Prostate gland (tissue), 2 donors: Measurements from ENCODE around the gene CCDC181. TPM values are rescaled to one million over a fixed set of nuclear protein-coding genes. Genes with fewer than 3 reads are reported as not detected.

Source experiments
- DNase-seq: peaks from one replicate; pipeline ENCODE4 v3.0.0-alpha.2; 2019; ENCODE audit warnings: low spot score
- H3K27ac ChIP-seq, 2 donors: fragments of 200-600 bp; sonication (generic); 2 replicates each; pipeline ENCODE4 v1.5.1; 2017 to 2019
- H3K27me3 ChIP-seq: fragments of 200-600 bp; sonication (generic); replicated peaks from 2 replicates; pipeline ENCODE4 v1.5.1; 2019; ENCODE audit not compliant: insufficient read depth
- H3K36me3 ChIP-seq, 2 donors: fragments of 200-600 bp; sonication (generic); 1 replicate in 1 of 2; 2 replicates in 1 of 2; pipeline versions ENCODE4 v1.5.1 to v1.8.1; 2017 to 2019
- H3K4me1 ChIP-seq: fragments of 200-600 bp; sonication (generic); replicated peaks from 2 replicates; pipeline ENCODE4 v1.5.1; 2019
- H3K4me3 ChIP-seq, 2 donors: fragments of 200-600 bp; sonication (generic); 2 replicates each; pipeline ENCODE4 v1.5.1; 2017 to 2019
- H3K9me3 ChIP-seq: fragments of 200-600 bp; sonication (generic); 2 replicates; pipeline ENCODE4 v1.5.1; 2017
- POLR2A ChIP-seq: fragments of 450-650 bp; IDR thresholded peaks from one replicate; pipeline ENCODE4 v1.6.1; 2016; ENCODE audit warnings: antibody characterized with exemption, mild to moderate bottlenecking
- POLR2AphosphoS5 ChIP-seq: sonication (generic); formaldehyde crosslinking; IDR thresholded peaks from one replicate; pipeline ENCODE4 v1.6.1; 2017; ENCODE audit warnings: antibody characterized with exemption
- WGBS: methylation state at CpG from one replicate; pipeline ENCODE4 v1.1.5; 2018; 5-methylcytosine and 5-hydroxymethylcytosine counted together
- intact Hi-C: fragments of 100-400 bp; cut with DNase I; formaldehyde crosslinking; loops from one replicate; pipeline ENCODE4 v1.14.2; 2022
- total RNA-seq, 2 donors: library from RNA; depleted of rRNA; stranded (reverse); fragments of >200 nt; gene quantifications; one replicate each; pipeline ENCODE4 v1.1.0, GENCODE V29; 2016
- TF ChIP-seq, protein P1 (sequence below), 4 experiments: fragments of 200-600 bp in 2 of 4; fragments of 450-650 bp in 2 of 4; sonication (generic) in 2 of 4; IDR thresholded peaks; 1 replicate in 3 of 4; 2 replicates in 1 of 4; pipeline ENCODE4 v1.5.1; 2016 to 2019; ENCODE audit warnings: antibody characterized with exemption in 4 of 4, mild to moderate bottlenecking in 2 of 4, moderate library complexity in 2 of 4

CCDC181 gene
- total RNA-seq, 2 donors from 2014 or later, result 0.32 to 5.6 TPM

DNA sequence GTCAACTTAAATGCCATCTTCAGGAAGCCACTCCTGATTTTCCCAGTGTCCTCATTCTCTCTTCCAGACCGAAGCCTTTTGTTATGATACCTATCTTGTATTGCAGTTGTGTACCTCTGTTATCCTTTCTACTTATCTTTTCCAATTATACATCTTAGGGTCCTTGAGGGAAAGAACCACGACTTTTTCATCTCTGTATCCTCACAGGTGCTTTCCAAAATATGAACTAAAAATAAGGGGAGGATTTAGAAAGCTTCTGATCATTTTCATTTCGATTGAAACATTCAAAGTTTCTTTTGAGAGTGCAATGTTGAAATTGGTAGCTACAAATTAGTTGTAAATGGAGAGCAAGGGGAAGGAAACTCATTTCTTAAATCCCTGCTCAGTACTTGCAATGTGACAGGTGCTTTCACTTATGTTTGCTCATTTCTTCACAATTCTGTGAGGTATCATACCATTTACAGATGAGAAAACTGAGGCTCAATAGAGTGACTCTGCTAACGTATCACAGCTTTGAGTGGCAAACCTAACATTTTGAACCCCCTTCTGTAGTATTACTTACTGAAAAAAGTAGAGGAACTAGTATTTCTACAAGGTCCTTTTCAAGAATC, 34.2 kb upstream of the CCDC181 start:
- Histone ChIP-seq H3K4me1 (no peaks in the 10 kb centered on the region), H3K36me3 (no peaks in the 10 kb centered on the region), H3K27me3 (no peaks in the 10 kb centered on the region), H3K4me3 (no peak overlapping the region), H3K9me3 (no peaks in the 10 kb centered on the region), H3K27ac (no peak overlapping the region)
- intact Hi-C loops, result no loop called here
- TF ChIP-seq, protein P1, sequence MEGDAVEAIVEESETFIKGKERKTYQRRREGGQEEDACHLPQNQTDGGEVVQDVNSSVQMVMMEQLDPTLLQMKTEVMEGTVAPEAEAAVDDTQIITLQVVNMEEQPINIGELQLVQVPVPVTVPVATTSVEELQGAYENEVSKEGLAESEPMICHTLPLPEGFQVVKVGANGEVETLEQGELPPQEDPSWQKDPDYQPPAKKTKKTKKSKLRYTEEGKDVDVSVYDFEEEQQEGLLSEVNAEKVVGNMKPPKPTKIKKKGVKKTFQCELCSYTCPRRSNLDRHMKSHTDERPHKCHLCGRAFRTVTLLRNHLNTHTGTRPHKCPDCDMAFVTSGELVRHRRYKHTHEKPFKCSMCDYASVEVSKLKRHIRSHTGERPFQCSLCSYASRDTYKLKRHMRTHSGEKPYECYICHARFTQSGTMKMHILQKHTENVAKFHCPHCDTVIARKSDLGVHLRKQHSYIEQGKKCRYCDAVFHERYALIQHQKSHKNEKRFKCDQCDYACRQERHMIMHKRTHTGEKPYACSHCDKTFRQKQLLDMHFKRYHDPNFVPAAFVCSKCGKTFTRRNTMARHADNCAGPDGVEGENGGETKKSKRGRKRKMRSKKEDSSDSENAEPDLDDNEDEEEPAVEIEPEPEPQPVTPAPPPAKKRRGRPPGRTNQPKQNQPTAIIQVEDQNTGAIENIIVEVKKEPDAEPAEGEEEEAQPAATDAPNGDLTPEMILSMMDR (IDR thresholded peaks at IDR 0.05), result no peak
- TF ChIP-seq POLR2AphosphoS5, result no peak
- TF ChIP-seq POLR2A, result no peak
- no peak for DNase-seq
- 83% methylated on average over 4 of the region's 4 CpGs for WGBS

DNA sequence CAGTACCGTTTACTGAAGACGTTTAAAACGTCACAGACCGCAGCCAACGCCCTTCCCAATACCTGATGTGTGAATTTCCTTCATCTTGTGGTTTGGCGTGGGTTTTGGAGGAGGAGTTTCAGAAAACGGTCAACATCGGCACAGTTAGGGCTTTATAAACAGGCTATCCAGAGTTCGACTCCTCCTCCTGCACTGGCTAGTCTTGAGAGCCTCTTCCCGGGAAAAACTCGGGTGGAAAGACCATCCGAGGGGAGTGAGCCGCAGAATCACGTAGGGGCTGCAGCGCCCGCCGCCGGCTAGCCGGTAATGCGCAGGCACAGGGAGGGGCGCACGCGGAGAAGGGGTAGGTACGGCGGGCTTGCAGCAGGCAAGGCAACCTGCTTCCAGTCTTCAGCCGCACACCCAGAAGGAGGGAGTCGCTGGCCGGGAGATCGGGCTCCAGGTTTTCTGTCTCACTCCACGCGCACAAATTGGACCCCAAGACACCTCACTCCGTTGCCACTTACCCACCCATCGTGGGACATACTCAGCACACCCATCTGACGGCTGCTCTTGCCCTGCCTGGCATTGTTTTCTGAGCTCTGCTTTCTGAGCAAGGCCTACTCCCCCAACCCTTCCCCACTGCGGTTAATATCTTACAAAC, 33.0 kb upstream of the CCDC181 start:
- Histone ChIP-seq H3K4me3 (peak overlapping the region; percentile 0 to 6), H3K4me1 (no peaks in the 10 kb centered on the region), H3K36me3 (no peaks in the 10 kb centered on the region), H3K27me3 (no peaks in the 10 kb centered on the region), H3K9me3 (no peaks in the 10 kb centered on the region), H3K27ac (no peak overlapping the region)
- intact Hi-C loops, result no loop called here
- TF ChIP-seq POLR2AphosphoS5, result no peak
- TF ChIP-seq POLR2A, result no peak
- TF ChIP-seq, protein P1 (IDR thresholded peaks at IDR 0.05), result no peak
- DNase-seq, result no peak
- WGBS, result 11% methylated on average over 35 of the region's 35 CpGs

DNA sequence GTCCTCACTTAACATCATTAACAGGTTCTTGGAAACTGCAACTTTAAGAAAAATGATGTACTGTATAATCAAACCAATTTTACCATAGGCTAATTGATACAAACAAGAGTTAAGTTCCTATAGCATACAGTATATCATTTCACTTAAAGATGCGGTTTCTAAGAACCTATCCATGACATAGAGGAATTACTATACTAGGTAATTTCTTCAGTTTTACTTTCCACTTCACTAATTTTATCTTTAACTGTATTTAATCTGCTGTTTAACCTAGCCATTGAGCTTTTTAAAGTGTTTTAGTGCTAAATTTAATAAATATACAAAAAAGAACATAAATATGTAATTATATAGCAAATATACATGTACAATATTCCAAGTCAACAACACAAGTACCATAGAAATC, 30.2 kb upstream of the CCDC181 start:
- no peaks in the 10 kb centered on the region for H3K27me3 ChIP-seq
- no peaks in the 10 kb centered on the region for H3K36me3 ChIP-seq
- no peak overlapping the region for H3K4me3 ChIP-seq
- WGBS, result 98% methylated on average over 1 of the region's 1 CpG
- no peaks in the 10 kb centered on the region for H3K4me1 ChIP-seq
- H3K27ac ChIP-seq, result no peak overlapping the region
- DNase-seq, result no peak
- H3K9me3 ChIP-seq, result no peaks in the 10 kb centered on the region
- TF ChIP-seq, protein P1 (IDR thresholded peaks at IDR 0.05), result no peak
- no peak for TF ChIP-seq POLR2AphosphoS5
- TF ChIP-seq POLR2A, result no peak
- intact Hi-C loops, result no loop called here

DNA sequence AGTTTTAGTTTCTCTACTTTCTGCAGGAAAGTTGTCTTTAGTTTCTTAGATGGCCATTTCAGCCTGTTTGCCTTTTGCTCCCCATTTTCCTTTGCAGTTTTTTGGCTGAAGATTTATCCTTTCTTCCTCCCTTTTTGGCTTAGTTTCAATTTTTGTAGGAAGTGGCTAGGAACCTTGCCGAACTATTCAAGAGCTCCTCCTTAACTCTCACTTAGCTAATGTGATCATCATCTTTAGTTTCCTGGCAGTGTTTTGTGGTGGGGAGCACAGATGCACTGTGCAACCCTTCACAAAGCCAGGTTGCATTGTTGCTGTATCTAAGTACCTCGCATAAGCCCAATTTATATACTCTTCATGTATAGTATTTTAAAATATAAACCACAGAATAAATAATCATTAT, 28.8 kb upstream of the CCDC181 start:
- Histone ChIP-seq H3K27me3 (no peaks in the 10 kb centered on the region), H3K9me3 (no peaks in the 10 kb centered on the region), H3K36me3 (no peaks in the 10 kb centered on the region), H3K27ac (no peak overlapping the region), H3K4me3 (no peak overlapping the region), H3K4me1 (no peaks in the 10 kb centered on the region)
- intact Hi-C loops, result no loop called here
- TF ChIP-seq POLR2A, result no peak
- TF ChIP-seq, protein P1 (IDR thresholded peaks at IDR 0.05), result no peak
- no peak for TF ChIP-seq POLR2AphosphoS5
- WGBS, result 70% methylated on average over 2 of the region's 2 CpGs
- DNase-seq, result no peak

DNA sequence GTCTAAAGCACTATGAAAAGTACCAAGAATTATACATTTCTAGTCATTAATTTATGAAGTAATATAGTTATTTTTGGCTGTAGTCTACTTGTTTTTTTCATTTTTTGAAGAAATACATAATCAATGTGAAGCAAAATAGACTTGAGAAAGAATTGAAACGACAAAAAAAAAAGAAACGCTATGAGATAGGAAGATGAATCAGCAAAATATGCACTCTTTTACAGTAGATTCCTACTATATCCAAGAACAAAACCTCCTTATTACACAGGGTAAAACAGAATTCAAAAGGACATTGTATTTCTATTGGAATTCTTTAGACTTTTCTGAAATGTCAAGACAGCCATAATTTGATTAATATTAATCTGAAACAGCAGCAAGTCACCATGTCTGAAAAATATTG, 25.6 kb upstream of the CCDC181 start:
- WGBS, result 83% methylated on average over 2 of the region's 2 CpGs
- intact Hi-C loops, result no loop called here

More for the DNA sequence above, 25.6 kb upstream of the CCDC181 start:
- Histone ChIP-seq H3K36me3 (no peaks in the 10 kb centered on the region), H3K27ac (no peak overlapping the region), H3K4me3 (no peak overlapping the region), H3K27me3 (no peaks in the 10 kb centered on the region), H3K4me1 (no peaks in the 10 kb centered on the region), H3K9me3 (no peaks in the 10 kb centered on the region)
- no peak for TF ChIP-seq POLR2A
- TF ChIP-seq, protein P1 (IDR thresholded peaks at IDR 0.05), result no peak
- TF ChIP-seq POLR2AphosphoS5, result no peak
- no peak for DNase-seq
